Fibroblast of the aortic adventitia (primary cell): ENCODE results near the gene PFKFB2. TPM values are rescaled to one million over a fixed set of nuclear protein-coding genes. Genes with fewer than 3 reads are reported as not detected.

Source experiments
- DNase-seq: peaks from one replicate; pipeline ENCODE4 v3.0.0-alpha.2; 2010; ENCODE audit warnings: low read depth
- H3K4me3 ChIP-seq: 2 replicates; pipeline ENCODE4 v1.5.1; 2011; ENCODE audit warnings: low read depth, mild to moderate bottlenecking, control low read depth, low read length, moderate library complexity
- CTCF ChIP-seq: IDR thresholded peaks from 2 replicates; pipeline ENCODE4 v1.5.1; 2011; ENCODE audit warnings: mild to moderate bottlenecking, low read length, control low read depth, inconsistent platforms; ENCODE audit not compliant: insufficient read depth
- total RNA-seq: library from RNA; depleted of rRNA; stranded (reverse); fragments of >200 nt; gene quantifications from 2 replicates; pipeline ENCODE4 v1.2.3, GENCODE V29; 2012; ENCODE audit warnings: low replicate concordance

The PFKFB2 gene
- total RNA-seq, 1 donor: 6.9 TPM

GRCh38 chr1:207031632-207032264 lies 21.3 kb upstream of the PFKFB2 start:
- DNase-seq: no peak
- no peak for TF ChIP-seq CTCF
- H3K4me3 ChIP-seq: no peak overlapping the region

- no peak for TF ChIP-seq CTCF
- no peak for DNase-seq
- H3K4me3 ChIP-seq: no peak within 1 kb of the TSS
Observed at GRCh38 chr1:207032528-207033017, 20.5 kb upstream of the PFKFB2 start, which contains the start of gene C1orf116. Gene C1orf116 (minus strand): TSS chr1:207032756. CDS start chr1:207027598, 5,158 bp downstream.

GRCh38 chr1:207033302-207033701 lies 19.8 kb upstream of the PFKFB2 start:
- no peak for DNase-seq
- no peak for TF ChIP-seq CTCF
- H3K4me3 ChIP-seq: no peak overlapping the region

DNA sequence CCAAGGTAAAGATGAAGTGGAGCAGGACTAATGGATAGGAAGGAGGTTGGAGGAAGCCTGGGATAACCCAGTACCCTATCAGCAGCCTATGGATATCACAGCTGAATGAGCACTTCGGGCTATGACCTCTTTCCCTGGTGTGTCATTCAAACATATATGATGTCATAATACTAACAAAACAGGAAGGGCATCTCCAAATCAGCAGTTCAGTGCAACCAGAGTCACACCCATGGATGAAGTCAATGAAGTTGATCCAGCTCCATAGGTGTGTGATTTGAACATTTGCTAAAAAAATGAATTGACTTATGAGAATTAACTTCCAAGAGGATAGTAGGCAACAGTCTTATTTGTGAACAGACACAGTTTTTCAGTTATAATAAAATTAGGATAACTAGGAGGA lies 18.9 kb upstream of the PFKFB2 start:
- H3K4me3 ChIP-seq: no peak overlapping the region
- no peak for TF ChIP-seq CTCF
- DNase-seq: no peak

GRCh38 chr1:207034998-207035397 lies 18.1 kb upstream of the PFKFB2 start:
- H3K4me3 ChIP-seq: no peak overlapping the region
- no peak for TF ChIP-seq CTCF
- DNase-seq: no peak

- TF ChIP-seq CTCF: no peak
- no peak for DNase-seq
- H3K4me3 ChIP-seq: no peak overlapping the region
Observed at GRCh38 chr1:207035877-207036551, 17.1 kb upstream of the PFKFB2 start.

DNA sequence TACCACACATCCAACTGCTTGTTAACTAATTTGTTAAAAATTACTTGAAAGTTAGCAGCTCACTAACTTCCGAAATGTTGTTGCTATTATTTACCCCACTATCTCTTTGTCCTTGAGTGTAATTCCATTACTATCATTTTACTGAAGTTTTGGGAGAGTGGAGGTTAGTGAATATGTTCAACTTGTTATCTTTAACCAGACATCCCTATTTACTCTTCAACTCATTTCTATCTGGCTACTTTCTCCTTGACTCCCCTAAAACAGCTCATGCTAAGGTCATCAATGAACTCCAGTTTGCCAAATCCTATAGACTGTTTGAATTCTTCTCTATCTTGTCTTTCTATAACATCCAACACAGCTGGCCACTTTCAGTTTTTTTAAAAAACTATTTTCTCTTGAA lies 16.2 kb upstream of the PFKFB2 start:
- DNase-seq: no peak
- TF ChIP-seq CTCF: no peak
- H3K4me3 ChIP-seq: no peak overlapping the region
